Endodermal cell (in vitro differentiated cells): ENCODE measurements around the gene PCSK7. TPM values are rescaled to one million over a fixed set of nuclear protein-coding genes. Genes with fewer than 3 reads are reported as not detected.

Source experiments
- DNase-seq: peaks from one replicate; pipeline ENCODE4 v3.0.0-alpha.2; 2017
- H3K27ac ChIP-seq: 2 replicates; pipeline ENCODE4 v1.5.1; 2013; ENCODE audit warnings: mild to moderate bottlenecking, low read depth, low read length, moderate library complexity
- H3K27me3 ChIP-seq: 2 replicates; pipeline ENCODE4 v1.6.1; 2013; ENCODE audit warnings: mild to moderate bottlenecking, low read length, moderate library complexity; ENCODE audit not compliant: insufficient read depth, control insufficient read depth, poor library complexity, severe bottlenecking
- H3K36me3 ChIP-seq: 2 replicates; pipeline ENCODE4 v1.7.0; 2013; ENCODE audit warnings: mild to moderate bottlenecking, low read length, moderate library complexity; ENCODE audit not compliant: control insufficient read depth, insufficient read depth
- H3K4me1 ChIP-seq: one replicate; pipeline ENCODE4 v1.7.0; 2013; ENCODE audit warnings: low read length; ENCODE audit not compliant: control insufficient read depth, insufficient read depth
- H3K4me3 ChIP-seq: 2 replicates; pipeline ENCODE4 v1.5.1; 2013; ENCODE audit warnings: mild to moderate bottlenecking, low read length, moderate library complexity
- H3K9ac ChIP-seq: 2 replicates; pipeline ENCODE4 v1.6.1; 2013; ENCODE audit warnings: mild to moderate bottlenecking, low read length, moderate library complexity; ENCODE audit not compliant: poor library complexity, severe bottlenecking; ENCODE audit errors: extremely low read depth
- H3K9me3 ChIP-seq: 2 replicates; pipeline ENCODE4 v1.6.1; 2013; ENCODE audit warnings: mild to moderate bottlenecking, low read length, moderate library complexity; ENCODE audit not compliant: control insufficient read depth
- H3K27ac Mint-ChIP-seq: 2 replicates; pipeline ENCODE4 v1.8.0; 2020; ENCODE audit warnings: mixed read lengths
- H3K27me3 Mint-ChIP-seq: 2 replicates; pipeline ENCODE4 v1.8.0; 2021; ENCODE audit warnings: mild to moderate bottlenecking, mixed read lengths; ENCODE audit not compliant: insufficient read depth
- H3K36me3 Mint-ChIP-seq: 2 replicates; pipeline ENCODE4 v1.8.0; 2020; ENCODE audit warnings: low read depth, mixed read lengths
- H3K4me1 Mint-ChIP-seq: 2 replicates; pipeline ENCODE4 v1.8.0; 2020; ENCODE audit warnings: mixed read lengths
- H3K4me3 Mint-ChIP-seq: 2 replicates; pipeline ENCODE4 v1.8.0; 2020; ENCODE audit warnings: mild to moderate bottlenecking, moderate library complexity, mixed read lengths
- H3K9me3 Mint-ChIP-seq: 2 replicates; pipeline ENCODE4 v1.8.0; 2020; ENCODE audit warnings: mild to moderate bottlenecking, mixed read lengths
- WGBS, 2 experiments: methylation state at CpG; one replicate each; pipeline versions ENCODE4 v1.1.5 to v1.1.7; 2013; ENCODE audit warnings: missing lambda C conversion rate in 2 of 2, mixed read lengths in 1 of 2; ENCODE audit not compliant: insufficient coverage in 1 of 2, insufficient read length in 1 of 2; 5-methylcytosine and 5-hydroxymethylcytosine counted together
- total RNA-seq, 2 donors: library from RNA; stranded (reverse); fragmentation: NEBNext Ultra II Directional in 1 of 2; extraction: Animal tissue kit (Norgen Biotek cat#: 25700) in 1 of 2; gene quantifications; 2 replicates in 1 of 2; 3 replicates in 1 of 2; pipeline ENCODE4 v1.2.1, GENCODE V29; 2021
- TF ChIP-seq, protein P1 (sequence below): fragments of 200-600 bp; sonication (generic); conservative IDR thresholded peaks from 2 replicates; pipeline ENCODE4 v1.5.0; 2021; ENCODE audit warnings: antibody characterized with exemption, mild to moderate bottlenecking

The PCSK7 gene
- total RNA-seq, 2 donors from 2014 or later: 56.5 to 58.6 TPM

DNA sequence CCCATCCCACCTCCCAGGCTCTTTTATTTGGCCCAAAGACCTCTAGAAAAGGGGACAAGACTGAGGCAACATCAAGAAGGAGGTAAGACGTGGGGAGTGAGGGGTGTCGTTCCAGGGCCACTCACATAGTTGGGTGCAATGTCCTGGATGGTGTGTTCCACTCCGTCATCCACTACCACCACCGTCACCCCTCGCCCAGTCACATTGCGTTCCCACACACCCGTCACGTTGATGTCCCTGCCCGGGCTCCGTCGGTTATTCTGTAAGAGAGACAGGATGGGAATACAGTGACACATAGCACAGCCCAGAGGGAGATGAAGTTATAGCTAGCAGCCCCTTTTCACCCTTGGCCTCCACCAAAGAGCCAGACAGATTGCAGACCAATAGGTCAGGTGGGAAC, 3.8 kb downstream of the PCSK7 start:
- no peak overlapping the region for H3K4me3 ChIP-seq
- Mint-ChIP-seq H3K9me3 (no peaks in the 10 kb centered on the region), H3K27me3 (no peaks in the 10 kb centered on the region), H3K36me3 (peaks cover 38% of the 10 kb centered on the region), H3K27ac (no peak overlapping the region), H3K4me1 (peaks cover 18% of the 10 kb centered on the region), H3K4me3 (no peak overlapping the region)
- H3K4me1 ChIP-seq: peaks cover 6% of the 10 kb centered on the region
- TF ChIP-seq, protein P1, sequence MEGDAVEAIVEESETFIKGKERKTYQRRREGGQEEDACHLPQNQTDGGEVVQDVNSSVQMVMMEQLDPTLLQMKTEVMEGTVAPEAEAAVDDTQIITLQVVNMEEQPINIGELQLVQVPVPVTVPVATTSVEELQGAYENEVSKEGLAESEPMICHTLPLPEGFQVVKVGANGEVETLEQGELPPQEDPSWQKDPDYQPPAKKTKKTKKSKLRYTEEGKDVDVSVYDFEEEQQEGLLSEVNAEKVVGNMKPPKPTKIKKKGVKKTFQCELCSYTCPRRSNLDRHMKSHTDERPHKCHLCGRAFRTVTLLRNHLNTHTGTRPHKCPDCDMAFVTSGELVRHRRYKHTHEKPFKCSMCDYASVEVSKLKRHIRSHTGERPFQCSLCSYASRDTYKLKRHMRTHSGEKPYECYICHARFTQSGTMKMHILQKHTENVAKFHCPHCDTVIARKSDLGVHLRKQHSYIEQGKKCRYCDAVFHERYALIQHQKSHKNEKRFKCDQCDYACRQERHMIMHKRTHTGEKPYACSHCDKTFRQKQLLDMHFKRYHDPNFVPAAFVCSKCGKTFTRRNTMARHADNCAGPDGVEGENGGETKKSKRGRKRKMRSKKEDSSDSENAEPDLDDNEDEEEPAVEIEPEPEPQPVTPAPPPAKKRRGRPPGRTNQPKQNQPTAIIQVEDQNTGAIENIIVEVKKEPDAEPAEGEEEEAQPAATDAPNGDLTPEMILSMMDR: no peak
- WGBS, 2 experiments: 96 to 97% methylated on average over 11 of the region's 11 CpGs
- no peak for DNase-seq
- H3K9me3 ChIP-seq: no peaks in the 10 kb centered on the region
- H3K27me3 ChIP-seq: no peaks in the 10 kb centered on the region
- peaks cover 60% of the 10 kb centered on the region for H3K36me3 ChIP-seq
- H3K9ac ChIP-seq: no peak overlapping the region
- no peak overlapping the region for H3K27ac ChIP-seq

DNA sequence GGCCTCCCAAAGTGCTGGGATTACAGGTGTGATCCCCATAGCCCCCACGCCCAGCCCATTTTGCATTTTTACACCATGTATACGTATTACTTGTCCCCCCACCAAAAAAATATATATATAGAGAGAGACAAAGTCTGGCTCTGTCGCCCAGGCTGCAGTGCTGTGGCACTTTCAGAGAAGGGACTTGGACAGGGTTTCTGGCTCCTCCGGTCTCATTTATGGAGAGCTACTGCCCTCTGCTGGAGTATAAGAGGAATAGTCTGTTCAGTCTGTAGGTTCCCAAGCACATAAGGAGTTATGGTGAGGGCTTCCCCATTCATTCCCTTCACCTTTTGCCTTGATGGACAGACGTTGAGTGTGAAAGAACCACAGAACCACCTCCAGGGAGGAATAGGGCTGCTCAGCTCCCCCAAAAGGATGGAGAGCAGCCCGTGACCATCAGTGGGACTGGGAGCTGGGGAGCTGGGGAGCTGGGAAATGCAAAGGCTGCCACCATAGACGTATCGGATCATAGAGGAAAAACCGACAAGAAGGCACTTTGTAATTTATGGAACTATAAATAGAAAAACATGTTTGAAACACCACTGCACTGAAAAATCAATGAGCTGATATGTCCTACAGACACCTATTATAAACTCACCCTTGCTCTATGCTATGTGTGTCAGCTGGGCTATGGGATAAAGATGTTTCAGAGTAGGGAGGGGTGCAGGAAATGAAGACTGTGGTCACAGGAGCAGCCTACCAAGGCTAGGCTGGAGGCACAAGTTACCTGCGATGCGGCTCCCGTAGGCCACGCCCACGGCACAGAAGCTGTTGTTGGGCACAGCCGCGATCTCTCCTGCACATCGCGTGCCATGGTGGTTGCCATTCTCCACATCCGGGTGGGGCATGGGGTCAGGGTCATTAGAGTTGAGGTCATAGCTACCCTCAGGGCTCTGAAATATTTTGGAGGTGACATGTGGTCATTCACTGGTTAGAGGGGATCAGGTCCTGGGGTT, 5.2 kb downstream of the PCSK7 start:
- Mint-ChIP-seq H3K4me1 (peaks cover 18% of the 10 kb centered on the region), H3K4me3 (no peak overlapping the region), H3K36me3 (peaks cover 41% of the 10 kb centered on the region), H3K9me3 (no peaks in the 10 kb centered on the region), H3K27me3 (no peaks in the 10 kb centered on the region), H3K27ac (no peak overlapping the region)
- H3K4me1 ChIP-seq: peaks cover 6% of the 10 kb centered on the region
- H3K27me3 ChIP-seq: no peaks in the 10 kb centered on the region
- no peak overlapping the region for H3K9ac ChIP-seq
- H3K36me3 ChIP-seq: peaks cover 74% of the 10 kb centered on the region
- 75 to 77% methylated on average over 14 to 19 of the region's 19 CpGs for WGBS, 2 experiments
- H3K4me3 ChIP-seq: no peak overlapping the region
- TF ChIP-seq, protein P1: peak; percentile 88
- H3K9me3 ChIP-seq: no peaks in the 10 kb centered on the region
- peak; percentile 77 for DNase-seq
- no peak overlapping the region for H3K27ac ChIP-seq

DNA sequence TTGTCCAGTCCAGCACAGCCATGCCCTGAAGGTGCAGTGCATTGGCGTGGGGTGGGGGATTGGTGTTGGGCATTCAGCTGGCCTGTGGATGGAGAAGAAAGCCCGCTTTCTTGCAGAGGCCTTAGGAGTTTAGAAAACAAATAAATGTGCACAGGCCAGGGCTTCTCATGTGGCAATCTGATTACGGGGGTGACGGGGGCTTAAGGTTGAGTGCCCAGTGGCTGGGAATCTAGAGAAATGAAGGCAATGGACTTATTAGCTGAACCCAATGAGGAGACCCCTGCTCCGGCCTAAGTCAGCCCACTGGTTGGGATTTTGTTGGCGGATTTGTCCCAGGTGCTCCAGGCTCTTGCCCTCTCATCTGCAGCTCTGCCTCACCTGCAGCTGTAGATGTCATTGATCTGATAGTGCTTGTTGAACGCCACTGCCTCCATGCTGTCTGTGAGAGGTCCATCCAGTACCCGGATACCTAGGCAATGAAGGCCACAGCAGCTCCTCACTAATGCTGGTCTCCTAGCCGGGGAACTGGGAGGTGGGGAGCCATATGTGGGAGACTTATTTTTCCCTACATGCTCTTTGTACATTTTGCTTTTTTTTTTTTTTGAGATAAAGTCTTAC, 6.2 kb downstream of the PCSK7 start:
- peaks cover 83% of the 10 kb centered on the region for H3K36me3 ChIP-seq
- no peak overlapping the region for H3K9ac ChIP-seq
- Mint-ChIP-seq H3K27me3 (no peaks in the 10 kb centered on the region), H3K4me1 (peaks cover 8% of the 10 kb centered on the region), H3K4me3 (no peak overlapping the region), H3K27ac (no peak overlapping the region), H3K9me3 (no peaks in the 10 kb centered on the region), H3K36me3 (peaks cover 44% of the 10 kb centered on the region)
- H3K27ac ChIP-seq: no peak overlapping the region
- 92 to 95% methylated on average over 7 to 9 of the region's 9 CpGs for WGBS, 2 experiments
- H3K4me1 ChIP-seq: peaks cover 3% of the 10 kb centered on the region
- no peaks in the 10 kb centered on the region for H3K9me3 ChIP-seq
- no peak for DNase-seq
- H3K4me3 ChIP-seq: no peak overlapping the region
- H3K27me3 ChIP-seq: no peaks in the 10 kb centered on the region
- TF ChIP-seq, protein P1: no peak
